ENCODE measurements around the gene TAOK3.

The TAOK3 gene

GRCh38 chr12:118219772-118220171, 152.9 kb downstream of the TAOK3 start:
- no peak overlapping the region for H3K4me3 ChIP-seq (ENCODE audit: low read depth, low read length)
- TF ChIP-seq, protein P1, sequence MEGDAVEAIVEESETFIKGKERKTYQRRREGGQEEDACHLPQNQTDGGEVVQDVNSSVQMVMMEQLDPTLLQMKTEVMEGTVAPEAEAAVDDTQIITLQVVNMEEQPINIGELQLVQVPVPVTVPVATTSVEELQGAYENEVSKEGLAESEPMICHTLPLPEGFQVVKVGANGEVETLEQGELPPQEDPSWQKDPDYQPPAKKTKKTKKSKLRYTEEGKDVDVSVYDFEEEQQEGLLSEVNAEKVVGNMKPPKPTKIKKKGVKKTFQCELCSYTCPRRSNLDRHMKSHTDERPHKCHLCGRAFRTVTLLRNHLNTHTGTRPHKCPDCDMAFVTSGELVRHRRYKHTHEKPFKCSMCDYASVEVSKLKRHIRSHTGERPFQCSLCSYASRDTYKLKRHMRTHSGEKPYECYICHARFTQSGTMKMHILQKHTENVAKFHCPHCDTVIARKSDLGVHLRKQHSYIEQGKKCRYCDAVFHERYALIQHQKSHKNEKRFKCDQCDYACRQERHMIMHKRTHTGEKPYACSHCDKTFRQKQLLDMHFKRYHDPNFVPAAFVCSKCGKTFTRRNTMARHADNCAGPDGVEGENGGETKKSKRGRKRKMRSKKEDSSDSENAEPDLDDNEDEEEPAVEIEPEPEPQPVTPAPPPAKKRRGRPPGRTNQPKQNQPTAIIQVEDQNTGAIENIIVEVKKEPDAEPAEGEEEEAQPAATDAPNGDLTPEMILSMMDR (conservative IDR thresholded peaks at IDR 0.05; ENCODE audit: low read depth, low read length): no peak

GRCh38 chr12:118219106-118219505, 153.6 kb downstream of the TAOK3 start:
- TF ChIP-seq, protein P1 (conservative IDR thresholded peaks at IDR 0.05; ENCODE audit: low read depth, low read length): no peak

More at GRCh38 chr12:118219772-118220171, 152.9 kb downstream of the TAOK3 start:
- no peak for DNase-seq (ENCODE audit: low read depth)

DNA sequence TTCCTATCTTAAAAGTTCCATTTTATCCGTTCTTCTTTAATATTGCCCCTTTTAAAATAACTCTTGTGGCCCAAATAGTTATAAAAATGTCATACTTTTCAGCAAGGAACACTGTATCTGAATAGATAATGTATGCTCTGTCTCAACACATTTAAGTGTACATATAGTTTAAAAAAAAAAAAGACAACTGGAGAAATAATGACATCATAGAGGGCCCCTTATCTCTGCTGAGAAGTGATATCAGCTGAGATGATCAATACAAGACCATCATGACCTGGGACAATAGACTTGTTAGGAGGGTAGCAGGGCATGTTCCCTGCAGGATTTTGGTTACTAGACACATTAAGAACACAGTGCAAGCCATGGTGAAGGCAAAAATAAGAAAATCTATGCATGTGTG, 159.3 kb downstream of the TAOK3 start:
- H3K4me3 ChIP-seq (ENCODE audit: low read depth, low read length): no peak overlapping the region
- no peak for DNase-seq (ENCODE audit: low read depth)
- TF ChIP-seq, protein P1 (conservative IDR thresholded peaks at IDR 0.05; ENCODE audit: low read depth, low read length): no peak

More at GRCh38 chr12:118219106-118219505, 153.6 kb downstream of the TAOK3 start:
- H3K4me3 ChIP-seq (ENCODE audit: low read depth, low read length): no peak overlapping the region
- DNase-seq (ENCODE audit: low read depth): no peak

DNA sequence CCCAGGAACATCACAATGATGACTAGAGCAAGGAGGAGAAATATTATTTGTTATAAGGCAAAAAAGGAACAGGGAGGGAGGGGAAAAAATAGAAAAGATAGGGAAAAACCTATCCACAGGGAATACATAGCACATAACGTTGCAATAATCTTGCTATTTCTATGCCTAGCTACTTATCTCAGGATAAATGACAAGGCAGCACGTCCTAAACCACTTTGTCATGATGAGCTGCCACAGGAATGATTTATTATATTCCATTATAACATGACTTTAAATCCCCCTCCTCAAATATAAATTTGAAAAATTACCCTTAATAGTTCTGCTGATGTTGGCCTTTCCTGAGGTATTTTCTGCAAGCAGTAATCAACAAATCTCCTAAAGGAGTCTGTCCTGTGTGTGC, 160.1 kb downstream of the TAOK3 start:
- no peak overlapping the region for H3K4me3 ChIP-seq (ENCODE audit: low read depth, low read length)
- DNase-seq (ENCODE audit: low read depth): no peak
- TF ChIP-seq, protein P1 (conservative IDR thresholded peaks at IDR 0.05; ENCODE audit: low read depth, low read length): no peak

DNA sequence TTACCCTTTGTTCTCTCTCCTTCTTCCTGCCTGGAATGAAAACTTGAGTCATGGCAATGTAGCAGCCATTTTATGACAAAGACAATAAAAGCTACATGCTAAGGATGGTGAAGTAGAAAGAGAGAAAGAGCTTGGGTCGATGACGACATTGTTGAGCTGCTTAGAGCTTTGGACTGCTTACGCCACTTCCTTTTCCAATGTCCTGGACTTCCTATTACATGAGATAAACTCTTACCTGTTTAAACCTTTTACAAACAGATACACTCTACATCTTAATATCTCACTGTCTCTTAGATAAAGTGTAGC, 166.6 kb downstream of the TAOK3 start:
- no peak for DNase-seq (ENCODE audit: low read depth)
- no peak overlapping the region for H3K4me3 ChIP-seq (ENCODE audit: low read depth, low read length)
- TF ChIP-seq, protein P1 (conservative IDR thresholded peaks at IDR 0.05; ENCODE audit: low read depth, low read length): no peak

DNA sequence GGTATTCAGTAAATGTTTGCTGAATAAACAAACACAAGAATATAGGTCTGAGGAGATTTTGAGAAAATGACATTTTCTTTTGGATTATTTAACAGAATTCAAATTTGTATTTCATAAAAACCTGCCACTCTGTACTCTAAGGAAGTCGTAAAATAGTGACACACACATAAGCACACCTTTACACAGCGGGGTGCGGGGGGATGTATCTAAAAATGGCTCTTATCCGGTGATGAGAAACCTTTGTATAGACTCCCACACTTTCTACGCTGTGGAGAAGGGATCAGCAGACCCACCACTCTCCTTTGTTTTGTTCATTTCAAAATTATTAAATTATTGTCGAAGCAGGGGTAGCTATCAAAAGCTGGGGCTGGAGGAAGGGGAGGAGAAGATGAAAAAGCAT, 178.7 kb downstream of the TAOK3 start:
- TF ChIP-seq, protein P1 (conservative IDR thresholded peaks at IDR 0.05; ENCODE audit: low read depth, low read length): no peak
- H3K4me3 ChIP-seq (ENCODE audit: low read depth, low read length): no peak overlapping the region

DNA sequence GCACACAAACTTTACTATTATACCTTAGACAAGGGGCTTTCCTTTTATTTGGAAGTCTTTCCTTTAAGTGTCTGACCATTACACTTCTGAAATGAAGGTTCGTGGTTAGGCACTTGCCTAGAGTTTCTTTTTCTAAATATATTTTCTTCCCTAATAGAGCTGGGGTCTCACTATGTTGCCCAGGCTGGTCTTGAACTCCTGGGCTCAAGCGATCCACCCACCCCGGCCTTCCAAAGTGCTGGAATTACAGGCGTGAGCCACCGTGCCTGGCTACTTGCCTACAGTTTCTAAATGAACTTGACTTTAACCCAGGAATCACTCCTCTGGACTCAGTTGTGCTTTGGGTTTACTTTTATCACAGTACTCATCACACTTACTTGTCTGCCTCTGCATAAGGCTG, 179.2 kb downstream of the TAOK3 start:
- TF ChIP-seq, protein P1 (conservative IDR thresholded peaks at IDR 0.05; ENCODE audit: low read depth, low read length): no peak
- no peak overlapping the region for H3K4me3 ChIP-seq (ENCODE audit: low read depth, low read length)
- DNase-seq (ENCODE audit: low read depth): no peak

More for the DNA sequence above, 178.7 kb downstream of the TAOK3 start:
- DNase-seq (ENCODE audit: low read depth): no peak

Data from choroid plexus epithelial cell (primary cell).